A549 (cell line): ENCODE data around the gene SLC19A1. TPM values are rescaled to one million over a fixed set of nuclear protein-coding genes. Genes with fewer than 3 reads are reported as not detected.

Experiments used
- ATOH8 ChIP-seq: fragments of 250-450 bp; sonication (Bioruptor Pico); IDR thresholded peaks from 2 replicates; pipeline ENCODE4 v1.5.0; 2020; ENCODE audit warnings: low read depth, mild to moderate bottlenecking, moderate library complexity
- CBX2 ChIP-seq: fragments of 200-600 bp; sonication (generic); IDR thresholded peaks from 2 replicates; pipeline ENCODE4 v1.6.1; 2016; ENCODE audit warnings: low read depth, mild to moderate bottlenecking, borderline replicate concordance
- CBX8 ChIP-seq: fragments of 200-600 bp; sonication (generic); IDR thresholded peaks from 2 replicates; pipeline ENCODE4 v1.6.1; 2016
- CEBPB ChIP-seq, 2 experiments: fragments of >200 bp in 1 of 2; sonication (Bioruptor Twin) in 1 of 2; formaldehyde crosslinking in 1 of 2; IDR thresholded peaks; 2 replicates each; pipeline ENCODE4 v1.6.1; 2012 to 2016
- CHD2 ChIP-seq: fragments of 150-350 bp; IDR thresholded peaks from 2 replicates; pipeline ENCODE4 v1.6.1; 2014; ENCODE audit warnings: low read length; ENCODE audit not compliant: partially characterized antibody
- CHD4 ChIP-seq: fragments of 200-600 bp; sonication (generic); IDR thresholded peaks from 2 replicates; pipeline ENCODE4 v1.6.1; 2016; ENCODE audit warnings: antibody characterized with exemption, mild to moderate bottlenecking, borderline replicate concordance
- CTCF ChIP-seq: fragments of >200 bp; sonication (Bioruptor Twin); formaldehyde crosslinking; IDR thresholded peaks from 3 replicates; pipeline ENCODE4 v1.5.1; 2016
- ELK1 ChIP-seq: fragments of 150-350 bp; IDR thresholded peaks from 2 replicates; pipeline ENCODE4 v1.6.1; 2014; ENCODE audit warnings: low read depth, mild to moderate bottlenecking, low read length
- EP300 ChIP-seq, 2 experiments: fragments of >200 bp; sonication (Bioruptor Twin); formaldehyde crosslinking; IDR thresholded peaks; 2 replicates in 1 of 2; 3 replicates in 1 of 2; pipeline ENCODE4 v1.6.1; 2016 to 2017
- ESRRA ChIP-seq: fragments of 150-350 bp; IDR thresholded peaks from 2 replicates; pipeline ENCODE4 v1.6.1; 2014; ENCODE audit warnings: mild to moderate bottlenecking, low read length, borderline replicate concordance
- FOSB ChIP-seq: fragments of 250-450 bp; sonication (Bioruptor Pico); IDR thresholded peaks from 2 replicates; pipeline ENCODE4 v1.5.0; 2020; ENCODE audit warnings: mild to moderate bottlenecking, moderate library complexity
- FOXS1 ChIP-seq: fragments of 250-450 bp; sonication (Bioruptor Pico); IDR thresholded peaks from 2 replicates; pipeline ENCODE4 v1.5.0; 2020; ENCODE audit warnings: mild to moderate bottlenecking, moderate library complexity
- HDAC2 ChIP-seq: fragments of 200-600 bp; sonication (generic); IDR thresholded peaks from 2 replicates; pipeline ENCODE4 v1.6.1; 2016
- HMGXB4 ChIP-seq: fragments of 250-450 bp; sonication (Bioruptor Pico); IDR thresholded peaks from 2 replicates; pipeline ENCODE4 v1.5.0; 2021; ENCODE audit warnings: mild to moderate bottlenecking, moderate library complexity, borderline replicate concordance
- HOXA7 ChIP-seq: fragments of 250-450 bp; sonication (Bioruptor Pico); IDR thresholded peaks from 2 replicates; pipeline ENCODE4 v1.5.0; 2020; ENCODE audit warnings: mild to moderate bottlenecking, moderate library complexity
- HOXB13 ChIP-seq: fragments of 250-450 bp; sonication (Bioruptor Pico); IDR thresholded peaks from 2 replicates; pipeline ENCODE4 v1.5.0; 2020; ENCODE audit warnings: low read depth, mild to moderate bottlenecking, moderate library complexity
- HOXB5 ChIP-seq: fragments of 250-450 bp; sonication (Bioruptor Pico); IDR thresholded peaks from 2 replicates; pipeline ENCODE4 v1.5.0; 2020; ENCODE audit warnings: mild to moderate bottlenecking, moderate library complexity
- JUNB ChIP-seq: fragments of >200 bp; sonication (Bioruptor Twin); formaldehyde crosslinking; IDR thresholded peaks from 2 replicates; pipeline ENCODE4 v1.6.1; 2016
- KDM5A ChIP-seq: fragments of 200-600 bp; sonication (generic); IDR thresholded peaks from 2 replicates; pipeline ENCODE4 v1.6.1; 2016; ENCODE audit warnings: antibody characterized with exemption, mild to moderate bottlenecking
- MAX ChIP-seq: IDR thresholded peaks from 2 replicates; pipeline ENCODE4 v1.6.1; 2012
- MAZ ChIP-seq: fragments of 150-350 bp; IDR thresholded peaks from 2 replicates; pipeline ENCODE4 v1.6.1; 2014; ENCODE audit warnings: antibody characterized with exemption, low read depth, low read length, borderline replicate concordance
- PBX3 ChIP-seq: IDR thresholded peaks from 2 replicates; pipeline ENCODE4 v1.6.1; 2012
- PHF8 ChIP-seq: fragments of 200-600 bp; sonication (generic); IDR thresholded peaks from 2 replicates; pipeline ENCODE4 v1.6.1; 2016; ENCODE audit warnings: low read depth, mild to moderate bottlenecking, antibody characterized with exemption, moderate library complexity, borderline replicate concordance
- RAD21 ChIP-seq, 2 experiments: fragments of >200 bp in 1 of 2; sonication (Bioruptor Twin) in 1 of 2; formaldehyde crosslinking in 1 of 2; IDR thresholded peaks in 1 of 2; conservative IDR thresholded peaks in 1 of 2; 2 replicates in 1 of 2; 3 replicates in 1 of 2; pipeline ENCODE4 v1.6.1; 2012 to 2018; ENCODE audit warnings: inconsistent platforms in 1 of 2
- RARB ChIP-seq: fragments of 250-450 bp; sonication (Bioruptor Pico); IDR thresholded peaks from 2 replicates; pipeline ENCODE4 v1.8.0; 2021; ENCODE audit warnings: mild to moderate bottlenecking, moderate library complexity
- RNF2 ChIP-seq: fragments of 200-600 bp; sonication (generic); IDR thresholded peaks from 2 replicates; pipeline ENCODE4 v1.6.1; 2016; ENCODE audit warnings: low read depth, mild to moderate bottlenecking, antibody characterized with exemption, moderate library complexity, borderline replicate concordance
- SMC3 ChIP-seq: fragments of >200 bp; sonication (Bioruptor Twin); formaldehyde crosslinking; IDR thresholded peaks from 3 replicates; pipeline ENCODE4 v1.6.1; 2018; ENCODE audit warnings: inconsistent platforms
- SREBF2 ChIP-seq: fragments of 450-650 bp; IDR thresholded peaks from 2 replicates; pipeline ENCODE4 v1.6.1; 2014; ENCODE audit warnings: mild to moderate bottlenecking, moderate library complexity
- TP53 ChIP-seq: fragments of 250-450 bp; sonication (Bioruptor Pico); IDR thresholded peaks from 2 replicates; pipeline ENCODE4 v1.5.0; 2021; ENCODE audit warnings: mild to moderate bottlenecking, moderate library complexity
- ZFP36 ChIP-seq: fragments of 450-650 bp; IDR thresholded peaks from 2 replicates; pipeline ENCODE4 v1.6.1; 2014; ENCODE audit warnings: borderline replicate concordance; ENCODE audit not compliant: partially characterized antibody
- ZSCAN20 ChIP-seq: fragments of 250-450 bp; sonication (Bioruptor Pico); IDR thresholded peaks from 2 replicates; pipeline ENCODE4 v1.8.0; 2022; ENCODE audit warnings: mild to moderate bottlenecking, moderate library complexity
- polyA plus RNA-seq, 4 experiments: library from polyadenylated mRNA; depleted of rRNA in 3 of 4; stranded (reverse); fragments of >200 nt; fragmentation: RNase III in 1 of 4; extraction: RNeasy Plus Mini Kit Qiagen cat#74134 plus additional on column Dnase treatment in 1 of 4; gene quantifications; 2 replicates in 3 of 4; 3 replicates in 1 of 4; pipeline ENCODE4 v1.2.3, GENCODE V29; 2011 to 2017
- TF ChIP-seq, protein P1 (sequence below): IDR thresholded peaks from 2 replicates; pipeline ENCODE4 v1.6.1; 2012; ENCODE audit warnings: low read depth, borderline replicate concordance

SLC19A1 gene
- polyA plus RNA-seq, 2 of the 4 experiments (the other 2 are of a cell fraction) = 9.8 to 14.0 TPM

GRCh38 chr21:45555557-45556301 is 13.5 kb upstream of the SLC19A1 start (continued):
- TF ChIP-seq ATOH8 (CRISPR knock-in tag) = no peak
- peak; percentile 73 for TF ChIP-seq CTCF
- TF ChIP-seq ZFP36 = no peak
- no peak; the same call in 1 of the 2 replicates for TF ChIP-seq KDM5A
- no peak for TF ChIP-seq TP53 (CRISPR knock-in tag)
- TF ChIP-seq PBX3 = no peak
- TF ChIP-seq RAD21 (conservative IDR thresholded peaks at IDR 0.05 in 1 of 2, IDR thresholded peaks at IDR 0.05 in 1 of 2) = peak; percentile 70 to 77
- no peak for TF ChIP-seq FOSB
- peak; percentile 74; the same call in 1 of the 2 replicates for TF ChIP-seq RNF2
- peak; percentile 51; the same call in 1 of the 2 replicates for TF ChIP-seq PHF8
- TF ChIP-seq CHD4 = no peak
- no peak for TF ChIP-seq HOXA7 (CRISPR knock-in tag)
- no peak for TF ChIP-seq EP300 (IDR thresholded peaks at IDR 0.05)
- TF ChIP-seq JUNB = no peak
- TF ChIP-seq ELK1 = no peak
- TF ChIP-seq ESRRA = no peak
- 0 out of 2 replicates have a peak, but pooled peaks have one; percentile 49 for TF ChIP-seq HOXB5 (CRISPR knock-in tag)
- TF ChIP-seq, protein P1, sequence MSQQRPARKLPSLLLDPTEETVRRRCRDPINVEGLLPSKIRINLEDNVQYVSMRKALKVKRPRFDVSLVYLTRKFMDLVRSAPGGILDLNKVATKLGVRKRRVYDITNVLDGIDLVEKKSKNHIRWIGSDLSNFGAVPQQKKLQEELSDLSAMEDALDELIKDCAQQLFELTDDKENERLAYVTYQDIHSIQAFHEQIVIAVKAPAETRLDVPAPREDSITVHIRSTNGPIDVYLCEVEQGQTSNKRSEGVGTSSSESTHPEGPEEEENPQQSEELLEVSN = peak; percentile 86
- no peak for TF ChIP-seq ZSCAN20 (CRISPR knock-in tag)
- no peak for TF ChIP-seq MAZ
- TF ChIP-seq FOXS1 = no peak
- no peak for TF ChIP-seq SREBF2
- no peak for TF ChIP-seq CBX2
- no peak for TF ChIP-seq CEBPB (IDR thresholded peaks at IDR 0.05)
- no peak for TF ChIP-seq CBX8
- TF ChIP-seq HMGXB4 (CRISPR knock-in tag) = no peak
- no peak for TF ChIP-seq HDAC2
- no peak for TF ChIP-seq CHD2
- peak; percentile 58; the same call in 1 of the 2 replicates for TF ChIP-seq HOXB13 (CRISPR knock-in tag)
- TF ChIP-seq MAX = peak; percentile 95
- no peak for TF ChIP-seq RARB (CRISPR knock-in tag)
- TF ChIP-seq SMC3 = peak; percentile 77
- TF ChIP-seq, all 56 proteins: peak for 13
